ENCODE data around the gene ST6GALNAC2.
"Not testable (repeated sequence)": the region's sequence is repeated elsewhere in the genome, so short reads cannot be mapped to it uniquely, and the experiment has no call there.

Gene ST6GALNAC2

GRCh38 chr17:76570457-76570856 lies 15.2 kb downstream of the ST6GALNAC2 start:
- DNase-seq: no peak

GRCh38 chr17:76569607-76570279 lies 15.9 kb downstream of the ST6GALNAC2 start:
- no peak for DNase-seq

GRCh38 chr17:76568811-76569221 lies 16.8 kb downstream of the ST6GALNAC2 start:
- DNase-seq: no peak

GRCh38 chr17:76567634-76568432 lies 17.8 kb downstream of the ST6GALNAC2 start:
- DNase-seq: no peak

GRCh38 chr17:76566988-76567431 lies 18.6 kb downstream of the ST6GALNAC2 start:
- DNase-seq: no peak

- no peak for DNase-seq
Measured at GRCh38 chr17:76566613-76566943, 19.1 kb downstream of the ST6GALNAC2 start.

GRCh38 chr17:76565728-76566612 lies 19.7 kb downstream of the ST6GALNAC2 start:
- no peak for DNase-seq

- DNase-seq: not testable (repeated sequence)
Measured at GRCh38 chr17:76564991-76565727, 20.5 kb downstream of the ST6GALNAC2 start.

- DNase-seq: not testable (repeated sequence)
Measured at GRCh38 chr17:76563359-76563758, 22.3 kb downstream of the ST6GALNAC2 start.

- peak; percentile 67 for DNase-seq
Measured at GRCh38 chr17:76562734-76563148, 22.9 kb downstream of the ST6GALNAC2 start.

- peak; percentile 74 for DNase-seq
Measured at GRCh38 chr17:76561799-76562268, 23.8 kb downstream of the ST6GALNAC2 start.

- DNase-seq: no peak
Measured at GRCh38 chr17:76561332-76561731, 24.3 kb downstream of the ST6GALNAC2 start.

- no peak for DNase-seq
Measured at GRCh38 chr17:76560877-76561221, 24.8 kb downstream of the ST6GALNAC2 start.

GRCh38 chr17:76560036-76560876 lies 25.4 kb downstream of the ST6GALNAC2 start:
- DNase-seq: no peak

- DNase-seq: not testable (repeated sequence)
Measured at GRCh38 chr17:76559460-76559859, 26.2 kb downstream of the ST6GALNAC2 start.

GRCh38 chr17:76558198-76559095 lies 27.2 kb downstream of the ST6GALNAC2 start:
- DNase-seq: peak; percentile 23

GRCh38 chr17:76557368-76558197 lies 28.1 kb downstream of the ST6GALNAC2 start:
- DNase-seq: peak; percentile 97

GRCh38 chr17:76556765-76557367 lies 28.8 kb downstream of the ST6GALNAC2 start:
- peak; percentile 8 for DNase-seq

GRCh38 chr17:76554131-76554530 lies 31.5 kb downstream of the ST6GALNAC2 start:
- no peak for DNase-seq

Measured in fibroblast of upper back skin (primary cell).